ENCODE measurements around the gene BCORL1.
A peak's percentile ranks its signal among the peaks of the same experiment; 100 is the strongest.

BCORL1 gene

DNA sequence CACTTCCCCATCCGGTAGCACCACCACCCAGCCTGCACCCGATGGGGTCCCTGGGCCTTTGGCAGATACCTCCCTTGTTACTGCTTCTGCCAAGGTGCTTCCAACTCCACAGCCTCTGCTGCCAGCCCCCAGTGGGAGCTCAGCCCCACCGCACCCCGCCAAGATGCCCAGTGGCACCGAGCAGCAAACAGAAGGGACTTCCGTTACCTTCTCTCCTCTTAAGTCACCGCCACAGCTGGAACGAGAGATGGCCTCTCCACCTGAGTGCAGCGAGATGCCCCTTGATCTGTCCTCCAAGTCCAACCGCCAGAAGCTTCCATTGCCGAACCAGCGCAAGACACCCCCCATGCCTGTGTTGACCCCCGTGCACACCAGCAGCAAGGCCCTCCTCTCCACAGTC lies 31.9 kb downstream of the BCORL1 start:
- no peak for DNase-seq (ENCODE audit: low read depth)

- no peak for DNase-seq (ENCODE audit: low read depth)
These were observed 32.3 kb downstream of the BCORL1 start for GRCh38 chrX:130014770-130015169.

- no peak for DNase-seq (ENCODE audit: low read depth)
These were observed 32.7 kb downstream of the BCORL1 start for GRCh38 chrX:130015181-130015580.

DNA sequence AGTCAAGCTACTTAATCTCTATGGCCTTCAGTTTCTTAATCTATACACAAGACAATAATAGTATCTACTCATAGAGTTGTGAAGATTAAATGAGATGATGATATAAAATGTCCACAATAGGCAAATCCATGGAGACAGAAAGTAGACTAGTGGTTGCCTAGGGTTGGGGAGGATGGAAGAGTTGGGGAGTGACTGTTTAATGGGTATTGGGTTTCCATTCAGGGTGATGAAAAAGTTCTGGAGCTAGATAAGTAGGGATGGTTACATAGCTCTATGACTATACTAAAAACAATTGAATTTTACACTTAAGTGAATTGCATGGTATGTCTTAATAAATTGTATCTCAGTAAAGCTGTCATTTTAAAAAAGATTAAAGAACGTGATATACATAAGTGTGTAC lies 35.7 kb downstream of the BCORL1 start:
- no peak for DNase-seq (ENCODE audit: low read depth)

DNA sequence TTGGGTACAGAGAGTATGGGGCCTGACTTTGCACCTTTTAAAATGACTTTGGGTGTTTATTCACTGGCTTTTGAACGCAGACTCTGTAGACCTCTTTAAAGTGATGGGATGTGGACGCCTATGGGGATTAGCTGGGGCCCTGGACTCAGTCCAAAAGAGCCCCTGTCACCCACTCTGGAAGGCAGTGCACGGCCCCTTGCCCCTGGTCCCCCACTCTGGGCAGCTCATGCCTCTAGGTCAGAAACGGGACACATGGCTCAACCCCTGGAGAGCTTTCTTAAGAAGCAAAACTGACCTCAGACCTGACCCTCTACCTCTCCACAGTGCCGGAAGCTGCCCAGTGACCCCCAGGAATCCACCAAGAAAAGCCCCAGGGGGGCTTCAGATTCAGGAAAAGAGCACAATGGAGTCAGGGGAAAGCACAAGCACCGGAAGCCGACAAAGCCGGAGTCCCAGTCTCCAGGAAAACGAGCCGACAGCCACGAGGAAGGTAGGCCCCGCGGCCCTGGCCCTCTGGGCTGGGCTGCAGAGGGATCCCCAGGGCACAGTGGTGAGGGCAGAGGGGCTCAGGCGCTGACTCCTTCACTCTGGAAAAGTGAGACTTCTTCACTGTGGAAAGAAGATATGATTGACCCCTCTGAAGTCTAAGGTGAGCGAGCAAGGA lies 38.4 kb downstream of the BCORL1 start:
- no peak for DNase-seq (ENCODE audit: low read depth)

GRCh38 chrX:130024127-130024526 lies 41.7 kb downstream of the BCORL1 start:
- DNase-seq (ENCODE audit: low read depth) = peak; percentile 58

- no peak for DNase-seq (ENCODE audit: low read depth)
These were observed 42.8 kb downstream of the BCORL1 start for GRCh38 chrX:130025256-130025655.

DNA sequence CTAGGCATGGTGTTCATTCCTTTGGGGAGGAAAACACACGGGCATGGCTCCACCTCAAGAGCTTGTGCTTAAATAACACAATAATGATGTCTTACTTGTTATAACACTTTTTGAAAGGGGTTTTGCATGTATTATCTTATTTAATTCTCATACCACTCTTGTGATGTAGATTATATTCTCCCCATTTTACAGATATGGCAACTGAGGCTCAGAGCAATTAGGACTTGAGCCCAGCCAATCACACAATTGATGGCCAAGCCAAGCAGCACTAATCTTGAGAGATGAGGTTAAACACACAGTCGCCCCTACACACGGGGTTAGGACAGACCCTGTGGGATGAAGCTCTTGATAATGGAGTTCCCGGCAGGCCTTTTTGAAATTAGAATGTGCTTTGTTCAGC lies 45.1 kb downstream of the BCORL1 start:
- DNase-seq (ENCODE audit: low read depth) = no peak

- DNase-seq (ENCODE audit: low read depth) = peak; percentile 28
These were observed 45.8 kb downstream of the BCORL1 start for GRCh38 chrX:130028196-130028595.

DNA sequence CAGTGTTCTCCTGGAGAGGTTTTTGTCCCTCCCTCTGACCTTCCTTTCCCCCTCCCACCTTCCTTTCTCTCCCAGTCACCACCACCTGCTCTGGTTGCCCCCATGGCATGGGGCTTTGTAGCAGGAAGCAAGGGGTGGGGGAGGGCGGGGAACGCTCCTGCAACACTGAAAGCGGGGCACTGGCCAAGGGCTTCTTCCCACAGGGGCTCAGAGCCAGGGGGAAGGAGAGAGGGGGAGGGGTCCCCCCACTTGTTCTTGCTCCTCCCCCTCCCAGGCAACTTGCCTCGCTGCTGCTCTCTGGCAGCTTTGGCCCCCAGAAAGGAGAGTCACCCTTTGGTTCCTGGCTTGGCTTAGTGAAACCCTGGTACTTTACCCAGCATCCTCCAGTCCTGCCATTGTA lies 48.4 kb downstream of the BCORL1 start:
- no peak for DNase-seq (ENCODE audit: low read depth)

GRCh38 chrX:130032552-130032951 lies 50.1 kb downstream of the BCORL1 start:
- DNase-seq (ENCODE audit: low read depth) = no peak

DNA sequence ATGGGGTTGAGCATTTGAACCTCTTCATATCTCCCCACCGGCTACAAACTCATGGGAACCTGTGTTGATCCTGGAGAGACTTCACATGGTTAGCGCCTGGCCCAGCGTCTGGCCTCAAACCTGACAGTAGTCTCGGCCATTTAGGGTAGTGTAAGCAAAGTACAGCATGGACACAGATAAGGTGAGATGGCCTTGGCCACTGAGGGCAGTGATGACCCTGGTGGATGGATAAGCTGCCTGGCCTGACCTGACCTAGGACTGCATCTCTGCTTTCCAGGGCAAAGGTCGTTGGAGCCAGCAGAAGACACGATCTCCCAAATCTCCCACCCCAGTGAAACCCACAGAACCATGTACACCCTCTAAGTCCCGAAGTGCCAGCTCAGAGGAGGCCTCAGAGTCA lies 51.7 kb downstream of the BCORL1 start:
- no peak for DNase-seq (ENCODE audit: low read depth)

DNA sequence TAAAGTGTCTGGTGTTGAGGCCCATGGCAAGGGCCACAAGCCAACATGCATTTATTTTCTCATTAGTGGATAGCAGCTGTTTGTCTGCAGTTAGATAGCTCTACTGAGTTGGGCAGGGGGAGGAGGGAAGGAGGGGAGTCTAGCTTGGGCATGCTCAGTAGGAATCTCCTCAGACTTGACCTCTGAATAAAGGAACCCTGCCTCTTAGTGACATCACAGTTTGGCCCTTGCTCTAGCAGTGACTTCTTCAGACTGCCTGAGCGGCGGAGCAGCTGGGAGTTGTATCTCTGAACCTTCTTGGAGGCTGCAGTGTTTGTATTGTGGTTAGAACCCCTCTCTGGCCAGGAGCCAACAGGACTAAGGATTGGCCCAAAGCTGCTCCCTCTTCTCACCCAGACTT lies 57.4 kb downstream of the BCORL1 start:
- no peak for DNase-seq (ENCODE audit: low read depth)

- DNase-seq (ENCODE audit: low read depth) = no peak
These were observed 65.0 kb downstream of the BCORL1 start for GRCh38 chrX:130047416-130047815.

DNA sequence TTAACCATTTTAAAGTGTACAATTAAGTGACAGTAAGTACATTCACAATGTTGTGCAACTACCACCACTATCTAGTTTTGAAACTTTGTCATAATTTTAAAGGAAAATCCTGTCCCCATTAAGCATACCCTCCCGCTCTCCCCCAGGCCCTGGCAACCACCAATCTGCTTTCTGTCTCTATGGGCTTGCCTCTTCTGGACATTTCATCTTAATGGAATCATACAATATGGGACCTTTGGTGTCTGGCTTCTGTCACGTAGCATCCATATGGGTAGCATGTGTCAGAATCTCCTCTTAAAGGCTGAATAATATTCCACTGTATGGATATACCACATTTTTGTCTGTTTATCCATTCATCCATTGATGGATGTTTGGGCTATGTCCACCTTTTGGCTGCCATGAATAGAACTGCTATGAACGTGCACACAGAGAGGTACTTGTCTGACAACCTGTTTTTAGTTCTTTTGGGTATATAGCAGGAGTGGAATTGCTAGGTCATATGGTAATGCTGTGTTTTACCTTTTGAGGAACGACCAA lies 66.3 kb downstream of the BCORL1 start:
- DNase-seq (ENCODE audit: low read depth) = no peak

DNA sequence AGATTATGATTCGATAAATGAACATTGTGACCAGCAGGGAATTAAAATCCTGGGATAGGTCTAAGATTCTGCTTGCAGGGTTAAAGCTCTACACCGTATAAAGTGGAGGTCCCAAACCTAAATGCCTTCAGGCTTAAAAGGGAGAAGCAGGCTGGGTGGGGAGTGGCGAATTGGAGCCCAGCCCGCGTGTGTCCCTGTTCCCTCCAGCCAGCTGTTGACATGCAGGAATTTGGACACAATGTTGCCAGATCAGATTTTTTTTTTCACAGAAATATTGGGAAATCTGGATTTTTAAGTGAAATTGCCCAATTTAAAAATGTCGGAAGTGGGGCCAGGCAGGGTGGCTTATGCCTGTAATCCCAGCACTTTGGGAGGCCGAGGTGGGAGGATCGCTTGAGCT lies 67.4 kb downstream of the BCORL1 start:
- no peak for DNase-seq (ENCODE audit: low read depth)

- DNase-seq (ENCODE audit: low read depth) = no peak
These were observed 68.9 kb downstream of the BCORL1 start for GRCh38 chrX:130051176-130051845.

- DNase-seq (ENCODE audit: low read depth) = no peak
These were observed 70.8 kb downstream of the BCORL1 start for GRCh38 chrX:130053236-130053635.

GRCh38 chrX:130055103-130055502 lies 72.7 kb downstream of the BCORL1 start:
- no peak for DNase-seq (ENCODE audit: low read depth)

DNA sequence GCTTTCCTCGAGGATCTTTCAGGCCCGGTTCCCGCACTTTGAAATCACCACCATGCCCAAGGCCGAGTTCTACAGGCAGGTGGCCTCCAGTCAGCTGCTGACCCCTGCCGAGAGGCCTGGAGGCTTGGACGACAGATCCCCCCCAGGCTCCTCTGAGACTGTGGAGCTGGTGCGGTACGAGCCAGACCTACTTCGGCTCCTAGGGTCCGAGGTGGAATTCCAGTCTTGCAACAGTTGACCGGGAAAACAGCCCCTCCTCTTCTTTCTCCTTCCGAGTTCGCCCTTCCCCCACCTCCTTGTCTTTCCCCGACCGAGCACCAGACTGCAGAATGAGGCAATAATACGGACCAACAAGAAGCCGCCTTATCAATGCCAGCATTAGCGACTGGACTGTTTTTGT lies 73.5 kb downstream of the BCORL1 start:
- DNase-seq (ENCODE audit: low read depth) = no peak

DNA sequence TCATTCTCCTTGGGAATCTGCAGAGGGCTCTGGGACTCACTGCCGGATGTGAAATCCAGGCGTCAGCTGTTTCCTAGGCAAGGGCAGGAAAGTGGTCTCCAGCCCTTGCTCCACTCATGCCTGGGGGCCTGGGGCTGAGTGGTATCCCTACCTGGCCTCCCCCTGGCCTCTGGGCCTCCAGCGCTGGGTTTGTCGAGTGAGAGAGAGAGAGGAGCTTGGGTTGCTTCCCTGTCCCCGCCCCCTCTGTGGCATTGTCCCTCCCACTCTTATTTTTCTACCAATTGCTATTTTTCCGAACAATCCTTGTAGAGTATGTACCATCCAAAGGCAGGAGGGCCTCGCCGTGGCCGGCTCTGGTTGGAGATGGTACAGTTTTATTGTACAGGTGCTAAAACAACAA lies 74.8 kb downstream of the BCORL1 start:
- no peak for DNase-seq (ENCODE audit: low read depth)

GRCh38 chrX:130058652-130059051 lies 76.2 kb downstream of the BCORL1 start:
- no peak for DNase-seq (ENCODE audit: low read depth)

GRCh38 chrX:130060122-130061069 lies 78.0 kb downstream of the BCORL1 start:
- DNase-seq (ENCODE audit: low read depth) = peak; percentile 74
